Mammary epithelial cell (primary cell): Measurements from ENCODE around the gene CCDC142.

Experiments
- CTCF ChIP-seq, 2 donors: IDR thresholded peaks in 1 of 2; conservative IDR thresholded peaks in 1 of 2; 2 replicates each; pipeline ENCODE4 v1.5.1; 2011 to 2012; ENCODE audit warnings: inconsistent platforms in 2 of 2, low read length in 2 of 2, mild to moderate bottlenecking in 2 of 2, control low read depth in 1 of 2, low read depth in 1 of 2; ENCODE audit not compliant: insufficient read depth in 1 of 2; ENCODE audit errors: extremely low read depth in 1 of 2
- EZH2 ChIP-seq: IDR thresholded peaks from 2 replicates; pipeline ENCODE4 v1.6.1; 2012; ENCODE audit warnings: low read length, inconsistent platforms, borderline replicate concordance

GRCh38 chr2:74495440-74495839, 12.6 kb upstream of the CCDC142 start:
- TF ChIP-seq CTCF (conservative IDR thresholded peaks at IDR 0.05 in 1 of 2, IDR thresholded peaks at IDR 0.05 in 1 of 2; ENCODE audit: extremely low read depth in 1 of 2, insufficient read depth in 1 of 2, low read depth in 1 of 2, low read length in 2 of 2) = no peak
- TF ChIP-seq EZH2 = no peak
